NB4 (cell line): ENCODE measurements around the gene PRMT7.
A peak's percentile ranks its signal among the peaks of the same experiment; 100 is the strongest.

Source experiments
- DNase-seq: peaks from one replicate; pipeline ENCODE4 v3.0.0; 2010; ENCODE audit warnings: low read depth
- H3K4me3 ChIP-seq: one replicate; pipeline ENCODE4 v1.5.1; 2011; ENCODE audit warnings: mild to moderate bottlenecking, low read depth, low read length, moderate library complexity
- CTCF ChIP-seq: IDR thresholded peaks from one replicate; pipeline ENCODE4 v1.5.1; 2012; ENCODE audit warnings: low read depth, low read length
- MAX ChIP-seq: IDR thresholded peaks from 2 replicates; pipeline ENCODE4 v1.6.1; 2011; ENCODE audit warnings: low read depth, low read length
- MYC ChIP-seq: IDR thresholded peaks from 2 replicates; pipeline ENCODE4 v1.6.1; 2011; ENCODE audit warnings: low read depth, low read length
- POLR2A ChIP-seq: IDR thresholded peaks from 2 replicates; pipeline ENCODE4 v1.6.1; 2011; ENCODE audit warnings: mild to moderate bottlenecking; ENCODE audit not compliant: insufficient read length; ENCODE audit errors: extremely low read depth

Gene PRMT7

GRCh38 chr16:68377221-68377620, 66.4 kb downstream of the PRMT7 start:
- no peak for DNase-seq
- TF ChIP-seq MAX (no peak), POLR2A (no peak), MYC (no peak), CTCF (no peak)

GRCh38 chr16:68377667-68378393, 67.0 kb downstream of the PRMT7 start:
- DNase-seq, result no peak
- TF ChIP-seq MYC (no peak), MAX (no peak), POLR2A (no peak), CTCF (no peak)
- no peak overlapping the region for H3K4me3 ChIP-seq

More at GRCh38 chr16:68377221-68377620, 66.4 kb downstream of the PRMT7 start:
- no peak overlapping the region for H3K4me3 ChIP-seq

GRCh38 chr16:68378436-68379415, 67.9 kb downstream of the PRMT7 start:
- peak; percentile 74 for DNase-seq
- TF ChIP-seq MAX (no peak), MYC (no peak), POLR2A (no peak), CTCF (no peak)
- H3K4me3 ChIP-seq, result no peak overlapping the region

GRCh38 chr16:68379472-68380347, 68.9 kb downstream of the PRMT7 start:
- no peak overlapping the region for H3K4me3 ChIP-seq
- DNase-seq, result no peak
- TF ChIP-seq CTCF (no peak), POLR2A (no peak), MAX (no peak), MYC (no peak)

GRCh38 chr16:68380348-68380670, 69.5 kb downstream of the PRMT7 start:
- no peak overlapping the region for H3K4me3 ChIP-seq
- no peak for DNase-seq
- no peak for TF ChIP-seq CTCF
- TF ChIP-seq MAX, result no peak
- no peak for TF ChIP-seq POLR2A
- no peak for TF ChIP-seq MYC
